NCI-H2107 treated with DMSO at 0.1 percent for 48 hours (cell line): ENCODE measurements around the gene PTPN13.
"Not testable (repeated sequence)": the region's sequence is repeated elsewhere in the genome, so short reads cannot be mapped to it uniquely, and the experiment has no call there.

ENCODE experiments used
- DNase-seq: peaks from one replicate; lab custom pipeline; 2025; ENCODE audit not compliant: unreplicated experiment; lab: John Stamatoyannopoulos, UW

PTPN13 gene

DNA sequence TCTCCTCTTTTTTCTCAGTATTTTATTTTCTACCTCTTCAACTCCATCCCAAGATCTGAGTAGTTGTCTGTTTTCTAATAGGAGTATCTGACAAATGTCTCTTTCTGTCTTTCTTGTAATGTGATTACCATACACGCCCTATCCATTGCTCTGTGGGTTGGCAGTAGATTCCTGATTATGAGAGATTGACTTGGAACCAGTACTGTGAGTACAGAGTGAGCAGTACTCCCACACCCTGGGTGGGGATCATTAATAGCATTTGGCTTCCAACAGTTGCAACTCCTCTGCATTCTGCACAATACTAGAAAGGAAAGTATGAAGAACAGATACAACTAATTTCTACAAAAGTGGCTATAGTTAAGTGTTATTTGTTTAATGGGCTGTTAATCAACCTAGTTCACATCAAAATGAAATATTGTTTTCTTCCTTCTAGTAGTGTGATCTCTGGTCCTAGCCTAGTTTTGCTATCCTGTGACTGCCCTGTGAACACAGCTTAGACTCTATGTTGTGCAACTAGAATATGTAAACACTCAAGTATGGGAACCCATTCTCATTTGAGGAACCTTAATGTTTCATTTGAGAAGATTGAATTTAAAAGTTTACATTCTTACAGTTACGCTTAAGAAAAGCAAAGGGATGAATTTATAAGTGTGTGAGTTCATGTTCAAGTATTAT lies 112.9 kb downstream of the PTPN13 start:
- DNase-seq, result no peak

DNA sequence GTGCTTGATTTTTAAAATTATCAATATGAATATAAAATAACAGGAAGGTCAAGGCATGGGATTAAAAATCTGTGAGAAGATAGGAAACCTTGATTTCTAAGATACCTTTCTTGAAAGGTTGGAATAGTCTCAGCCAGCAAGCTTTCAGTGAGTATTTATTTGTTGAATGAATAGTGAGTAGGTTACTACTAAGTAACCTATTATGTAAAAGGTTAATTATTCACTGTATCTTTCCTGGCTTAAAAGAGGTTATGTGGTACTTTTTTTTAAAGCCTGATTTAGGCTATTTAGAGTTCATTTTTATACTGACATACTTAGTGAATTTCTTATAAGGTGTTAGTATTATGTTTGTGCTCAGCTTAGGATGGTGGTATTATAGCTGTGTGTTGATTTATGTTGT lies 123.5 kb downstream of the PTPN13 start:
- DNase-seq, result no peak

DNA sequence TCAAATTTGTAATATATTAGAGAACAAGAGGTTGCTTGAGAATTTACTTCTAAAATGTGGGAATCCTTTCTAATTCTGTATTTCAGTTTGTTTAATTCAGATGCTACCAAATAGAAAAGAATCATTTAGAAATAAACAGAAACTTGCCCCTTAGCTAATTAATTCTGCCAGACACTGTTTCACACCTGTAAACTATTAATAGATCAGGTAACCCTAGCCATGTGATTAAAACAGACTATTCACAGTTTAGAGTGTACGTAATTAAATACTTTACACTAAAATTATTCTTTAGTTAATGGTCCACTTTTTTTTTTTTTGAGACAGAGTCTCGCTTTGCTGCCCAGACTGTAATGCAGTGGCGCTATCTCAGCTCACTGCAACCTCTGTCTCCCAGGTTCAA lies 124.0 kb downstream of the PTPN13 start:
- DNase-seq, result no peak

DNA sequence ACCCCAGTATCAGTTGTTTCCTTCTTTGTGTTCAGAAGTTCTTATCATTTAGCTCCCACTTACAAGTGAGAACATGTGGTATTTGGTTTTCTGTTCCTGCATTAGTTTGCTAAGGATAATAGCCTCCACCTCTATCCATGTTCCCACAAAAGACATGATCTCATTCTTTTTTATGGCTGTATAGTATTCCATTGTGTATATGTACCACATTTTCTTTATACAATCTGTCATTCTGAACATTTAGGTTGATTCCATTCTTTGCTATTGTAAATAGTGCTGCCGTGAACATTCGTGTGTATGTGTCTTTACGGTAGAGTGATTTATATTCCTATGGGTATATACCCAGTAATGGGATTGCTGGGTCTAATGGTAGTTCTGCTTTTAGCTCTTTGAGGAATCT lies 125.0 kb downstream of the PTPN13 start:
- not testable (repeated sequence) for DNase-seq

DNA sequence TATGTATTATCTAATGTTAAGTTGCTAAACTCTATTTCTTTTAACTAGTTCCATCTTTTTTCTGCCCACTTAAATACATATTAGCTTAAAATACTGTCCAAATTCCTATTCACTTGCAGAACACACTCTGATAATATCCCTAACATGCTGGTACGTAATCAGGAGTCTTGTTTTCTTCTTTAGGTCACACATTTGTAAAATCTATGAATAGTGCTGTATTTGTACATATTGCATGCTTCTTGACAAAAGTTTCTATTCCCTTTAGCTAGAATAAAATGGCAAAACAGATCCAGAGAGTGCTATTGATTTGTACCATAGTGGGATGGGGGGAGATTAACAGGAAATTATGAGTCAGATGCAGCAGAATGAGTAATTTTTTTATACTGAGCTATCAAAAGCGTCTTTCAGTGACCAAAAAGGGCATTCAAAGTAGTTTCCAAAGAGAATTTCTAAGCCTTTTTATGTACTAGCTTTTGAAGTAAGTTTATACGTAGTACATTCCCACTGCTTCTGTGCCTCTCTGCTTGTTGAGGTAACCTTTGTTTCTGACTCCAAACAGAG lies 126.5 kb downstream of the PTPN13 start:
- no peak for DNase-seq

DNA sequence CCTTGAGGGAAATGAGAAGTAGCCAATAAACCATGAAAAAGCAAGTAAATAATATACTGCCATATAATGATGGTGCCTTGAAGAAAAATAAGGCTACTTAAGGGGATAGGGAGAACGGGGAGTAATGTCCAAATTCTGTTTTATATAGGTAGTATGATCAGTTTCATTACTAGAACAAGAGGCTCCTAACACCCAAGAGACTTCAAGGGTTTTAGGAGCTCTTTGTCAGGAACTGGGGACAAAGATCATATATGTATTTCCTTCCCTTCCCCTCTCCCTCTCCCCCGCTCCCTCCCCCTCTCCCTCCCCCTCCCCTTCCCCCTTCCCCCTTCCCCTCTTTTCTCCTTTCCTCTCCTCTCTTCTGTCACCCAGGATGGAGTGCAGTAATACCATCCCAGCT lies 127.3 kb downstream of the PTPN13 start:
- DNase-seq, result no peak

DNA sequence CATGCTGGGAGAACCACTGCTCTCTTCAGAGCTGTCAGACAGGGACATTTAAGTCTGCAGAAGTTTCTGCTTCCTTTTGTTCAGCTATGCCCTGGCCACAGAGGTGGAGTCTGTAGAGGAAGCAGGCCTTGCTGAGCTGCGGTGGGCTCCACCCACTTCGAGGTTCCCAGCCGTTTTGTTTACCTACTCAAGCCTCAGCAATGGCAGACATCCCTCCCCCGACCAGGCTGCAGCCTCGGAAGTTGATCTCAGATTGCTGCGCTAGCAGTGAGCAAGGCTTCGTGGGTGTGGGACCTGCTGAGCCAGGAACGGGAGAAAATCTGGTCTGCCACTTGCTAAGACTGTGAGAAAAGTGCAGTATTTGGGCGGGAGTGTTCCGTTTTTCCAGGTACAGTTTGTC lies 136.2 kb downstream of the PTPN13 start:
- DNase-seq, result no peak

DNA sequence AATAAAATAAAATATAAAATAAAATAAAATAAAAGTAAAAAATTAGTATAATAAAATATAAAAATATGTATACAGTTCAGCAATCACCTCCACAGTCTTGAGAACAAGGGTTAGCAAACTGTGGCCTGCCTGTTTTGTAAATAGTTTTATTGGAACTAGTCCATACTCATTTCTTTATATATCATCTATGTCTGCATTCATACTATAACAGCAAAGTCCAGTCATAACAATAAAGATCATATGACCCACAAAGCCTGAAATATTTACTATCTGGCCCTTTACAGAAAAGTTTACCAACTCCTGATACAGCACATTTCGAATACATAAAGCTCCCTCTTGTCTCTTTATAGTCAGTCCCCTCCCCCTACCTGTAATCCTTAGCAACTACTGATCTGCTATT lies 143.1 kb downstream of the PTPN13 start:
- DNase-seq, result no peak

DNA sequence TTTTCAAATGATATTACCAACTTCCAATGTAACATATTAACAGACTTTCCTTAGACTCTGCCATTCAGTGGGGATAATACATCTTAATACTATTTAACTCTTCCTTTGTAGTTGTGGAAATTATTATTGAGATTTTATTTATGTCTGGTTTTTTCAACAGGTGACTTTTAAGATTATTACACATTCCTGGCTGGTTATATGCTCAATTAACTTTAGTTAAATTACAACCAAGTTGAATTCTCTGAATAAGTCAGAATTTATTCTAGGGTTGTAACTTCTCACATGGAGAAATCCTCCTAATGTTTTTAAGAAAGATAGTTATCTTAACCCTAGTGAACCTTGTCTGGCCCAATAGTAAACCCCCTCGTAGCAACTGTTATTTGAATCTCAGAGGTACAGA lies 147.7 kb downstream of the PTPN13 start:
- DNase-seq, result no peak

DNA sequence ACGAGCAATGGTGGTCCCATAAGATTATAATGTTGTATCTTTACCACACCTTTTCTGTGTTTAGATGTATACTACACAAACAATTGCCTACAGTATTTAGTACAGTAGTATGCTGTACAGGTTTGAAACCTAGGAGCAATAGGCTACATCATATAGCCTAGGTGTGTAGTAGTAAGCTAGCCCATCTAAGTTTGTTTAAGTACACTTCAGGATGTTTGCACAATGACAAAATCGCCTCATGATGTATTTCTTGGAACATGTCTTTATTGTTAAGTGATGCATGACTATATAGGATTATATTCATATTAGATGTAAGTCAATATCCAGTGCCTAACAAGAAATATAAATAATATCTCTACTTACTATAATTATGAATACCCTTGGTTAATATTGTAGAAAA lies 150.5 kb downstream of the PTPN13 start:
- DNase-seq, result no peak

DNA sequence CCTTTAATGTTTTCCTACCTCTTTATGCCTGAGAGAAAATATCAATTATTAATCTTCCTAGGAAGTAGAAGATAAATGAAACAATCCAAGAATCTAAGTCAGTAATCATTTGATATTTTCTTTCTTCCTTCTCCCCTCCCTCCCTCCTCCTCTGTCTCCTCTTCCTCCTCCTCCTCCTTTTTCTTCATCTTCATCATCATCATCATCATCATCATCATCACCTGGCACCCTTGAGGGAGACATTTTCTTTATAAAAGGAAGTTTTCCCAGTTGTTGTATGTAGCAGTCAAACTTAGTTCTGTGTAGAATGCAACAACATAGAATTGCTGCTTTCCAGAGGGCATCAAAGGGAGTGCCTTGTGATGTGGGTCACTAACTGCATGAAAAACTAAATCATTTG lies 155.0 kb downstream of the PTPN13 start:
- DNase-seq, result no peak

DNA sequence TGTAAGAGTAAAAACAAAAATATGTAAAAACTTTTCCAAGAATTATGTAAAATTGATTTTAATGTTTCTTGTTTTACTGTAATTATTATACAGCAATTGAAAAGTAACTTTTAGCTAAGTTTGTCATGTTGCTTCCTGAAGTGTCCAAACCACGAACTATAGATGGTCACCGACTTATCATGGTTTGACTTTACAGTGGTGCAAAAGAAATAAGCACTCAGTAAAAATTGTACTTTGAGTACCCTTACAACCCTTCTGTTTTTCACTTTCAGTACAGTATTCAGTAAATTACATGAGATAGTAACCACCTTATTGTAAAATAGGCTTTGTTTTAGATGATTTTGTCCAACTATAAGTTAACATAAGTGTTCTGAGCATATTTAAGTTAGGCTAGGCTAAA lies 161.3 kb downstream of the PTPN13 start:
- no peak for DNase-seq

DNA sequence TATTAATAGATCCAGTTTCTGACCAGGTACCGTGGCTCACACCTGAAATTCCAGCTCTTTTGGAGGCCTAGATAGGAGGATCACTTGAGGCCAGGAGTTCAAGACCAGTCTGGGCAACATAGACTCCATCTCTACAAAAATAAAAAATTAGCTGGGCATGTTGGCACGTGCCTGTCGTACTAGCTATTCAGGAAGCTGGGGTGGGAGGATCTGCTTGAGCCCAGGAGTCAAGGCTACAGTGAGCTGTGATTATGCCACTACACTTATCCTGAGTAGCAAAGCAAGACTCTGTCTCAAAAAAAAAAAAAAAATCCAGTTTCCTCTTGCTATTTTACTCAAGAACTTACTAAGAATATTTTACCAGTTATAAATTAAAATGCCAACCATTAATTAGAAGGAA lies 163.4 kb downstream of the PTPN13 start:
- no peak for DNase-seq

DNA sequence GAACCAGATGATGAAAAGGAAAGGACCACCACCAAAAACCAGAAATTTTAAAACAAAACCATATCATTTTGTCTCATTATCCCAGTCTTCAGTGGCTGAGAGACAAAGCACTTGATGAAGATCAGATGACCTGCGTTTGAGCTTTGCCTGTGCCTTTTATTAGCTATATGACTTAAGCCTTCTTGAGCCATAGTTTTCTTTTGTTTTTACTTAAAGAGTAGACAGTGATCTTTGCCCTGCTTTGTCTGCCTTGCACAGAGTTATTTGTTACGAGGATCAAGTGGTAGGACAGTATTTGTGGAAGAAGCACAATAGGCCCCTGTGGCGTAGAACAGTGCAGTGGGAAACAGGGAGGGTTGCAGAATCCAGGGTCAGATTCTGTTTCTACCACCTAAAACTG lies 165.2 kb downstream of the PTPN13 start:
- DNase-seq, result no peak

DNA sequence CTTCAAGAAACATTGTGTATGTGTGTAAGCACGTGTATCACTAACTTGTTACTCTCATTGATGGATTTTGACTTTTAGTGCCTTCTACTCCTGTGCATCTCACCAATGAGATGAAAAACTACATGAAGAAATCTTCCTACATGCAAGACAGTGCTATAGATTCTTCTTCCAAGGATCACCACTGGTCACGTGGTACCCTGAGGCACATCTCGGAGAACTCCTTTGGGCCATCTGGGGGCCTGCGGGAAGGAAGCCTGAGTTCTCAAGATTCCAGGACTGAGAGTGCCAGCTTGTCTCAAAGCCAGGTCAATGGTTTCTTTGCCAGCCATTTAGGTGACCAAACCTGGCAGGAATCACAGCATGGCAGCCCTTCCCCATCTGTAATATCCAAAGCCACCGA lies 168.5 kb downstream of the PTPN13 start:
- no peak for DNase-seq

DNA sequence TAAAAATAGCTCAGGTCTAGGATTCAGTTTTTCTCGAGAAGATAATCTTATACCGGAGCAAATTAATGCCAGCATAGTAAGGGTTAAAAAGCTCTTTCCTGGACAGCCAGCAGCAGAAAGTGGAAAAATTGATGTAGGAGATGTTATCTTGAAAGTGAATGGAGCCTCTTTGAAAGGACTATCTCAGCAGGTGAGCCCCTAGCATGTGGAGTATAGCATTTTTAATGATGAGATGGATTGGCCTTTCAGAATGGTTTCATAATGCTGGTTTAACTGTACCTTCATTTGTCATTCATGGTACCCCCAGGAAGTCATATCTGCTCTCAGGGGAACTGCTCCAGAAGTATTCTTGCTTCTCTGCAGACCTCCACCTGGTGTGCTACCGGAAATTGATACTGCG lies 175.7 kb downstream of the PTPN13 start:
- DNase-seq, result peak; percentile 29

DNA sequence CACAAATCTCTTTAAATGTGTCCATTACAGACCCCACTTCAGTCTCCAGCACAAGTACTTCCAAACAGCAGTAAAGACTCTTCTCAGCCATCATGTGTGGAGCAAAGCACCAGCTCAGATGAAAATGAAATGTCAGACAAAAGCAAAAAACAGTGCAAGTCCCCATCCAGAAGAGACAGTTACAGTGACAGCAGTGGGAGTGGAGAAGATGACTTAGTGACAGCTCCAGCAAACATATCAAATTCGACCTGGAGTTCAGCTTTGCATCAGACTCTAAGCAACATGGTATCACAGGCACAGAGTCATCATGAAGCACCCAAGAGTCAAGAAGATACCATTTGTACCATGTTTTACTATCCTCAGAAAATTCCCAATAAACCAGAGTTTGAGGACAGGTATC lies 177.0 kb downstream of the PTPN13 start:
- DNase-seq, result no peak

DNA sequence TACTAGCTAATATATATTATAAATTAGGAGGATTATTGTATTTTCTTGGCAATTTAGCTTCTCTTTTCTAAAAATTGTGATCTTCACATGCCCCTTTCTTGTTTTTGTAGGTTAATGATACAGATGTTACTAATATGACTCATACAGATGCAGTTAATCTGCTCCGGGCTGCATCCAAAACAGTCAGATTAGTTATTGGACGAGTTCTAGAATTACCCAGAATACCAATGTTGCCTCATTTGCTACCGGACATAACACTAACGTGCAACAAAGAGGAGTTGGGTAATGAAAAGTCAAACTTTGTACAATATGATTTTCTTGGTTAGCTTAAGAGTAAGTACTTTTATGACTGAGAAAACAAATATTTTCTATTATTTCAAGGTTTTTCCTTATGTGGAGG lies 180.9 kb downstream of the PTPN13 start:
- DNase-seq, result no peak

DNA sequence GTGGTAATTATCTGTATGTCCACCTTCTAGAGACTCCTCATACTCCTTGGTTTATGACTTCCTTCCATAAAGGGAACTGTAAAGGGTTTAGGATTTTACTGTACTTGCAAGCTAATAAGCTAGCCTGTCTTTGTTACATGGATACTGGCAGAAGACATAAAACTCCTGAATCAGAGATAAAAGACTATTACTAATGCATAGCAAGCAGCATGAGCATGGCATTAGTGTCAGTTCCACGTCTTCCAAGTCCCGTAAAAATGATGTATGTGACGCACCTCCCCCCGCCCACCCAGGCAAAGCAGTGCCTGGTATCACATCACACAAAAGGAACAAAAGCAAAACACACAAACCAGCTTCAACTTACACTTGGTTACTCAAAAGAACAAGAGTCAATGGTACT lies 184.1 kb downstream of the PTPN13 start:
- peak; percentile 20 for DNase-seq

DNA sequence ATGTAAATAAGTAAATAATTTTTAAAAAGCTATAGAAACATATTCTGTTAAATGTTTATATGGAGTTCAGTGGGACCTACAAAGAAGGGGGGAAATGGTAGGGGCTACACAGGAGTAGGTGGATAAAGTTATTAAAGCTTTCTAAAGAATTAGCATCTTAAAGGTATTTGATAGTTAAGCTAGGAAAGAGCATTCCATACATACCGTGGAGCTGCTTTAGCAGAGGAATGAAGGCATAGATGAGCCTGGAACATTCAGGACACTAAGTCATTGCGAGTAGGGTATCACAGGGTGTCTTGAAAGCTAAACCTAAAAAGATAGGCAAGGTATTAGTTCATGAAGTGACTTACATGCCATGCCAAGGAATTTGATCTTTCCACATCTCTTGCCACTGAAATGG lies 194.7 kb downstream of the PTPN13 start:
- DNase-seq, result no peak

DNA sequence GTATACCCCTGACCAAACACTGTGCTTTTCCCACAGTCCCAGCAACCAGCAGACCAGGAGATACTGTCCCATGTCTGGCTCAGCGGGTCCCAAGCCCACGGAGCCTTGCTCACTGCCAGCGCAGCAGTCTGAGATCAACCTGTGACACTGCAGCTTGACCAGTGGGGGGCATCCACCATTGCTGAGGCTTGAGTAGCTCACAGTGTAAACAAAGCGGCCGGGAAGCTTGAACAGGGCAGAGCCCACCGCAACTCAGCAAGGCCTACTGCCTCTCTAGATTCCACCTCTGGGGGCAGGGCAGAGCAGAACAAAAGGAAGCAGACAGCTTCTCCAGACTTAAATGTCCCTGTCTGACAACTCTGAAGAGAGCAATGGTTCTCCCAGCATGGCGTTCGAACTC lies 197.0 kb downstream of the PTPN13 start:
- DNase-seq, result no peak

DNA sequence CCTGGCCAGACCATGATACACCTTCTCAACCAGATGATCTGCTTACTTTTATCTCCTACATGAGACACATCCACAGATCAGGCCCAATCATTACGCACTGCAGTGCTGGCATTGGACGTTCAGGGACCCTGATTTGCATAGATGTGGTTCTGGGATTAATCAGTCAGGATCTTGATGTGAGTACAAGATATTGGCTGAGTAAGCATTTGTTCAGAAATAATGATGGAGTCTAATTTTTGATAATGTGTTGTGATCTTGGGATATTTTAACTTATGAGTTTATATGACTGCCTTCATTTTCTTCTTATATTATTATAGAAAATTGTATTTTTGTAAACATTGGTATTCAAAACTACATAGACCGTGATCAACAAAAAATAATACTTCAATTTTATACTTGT lies 215.7 kb downstream of the PTPN13 start:
- DNase-seq, result no peak

DNA sequence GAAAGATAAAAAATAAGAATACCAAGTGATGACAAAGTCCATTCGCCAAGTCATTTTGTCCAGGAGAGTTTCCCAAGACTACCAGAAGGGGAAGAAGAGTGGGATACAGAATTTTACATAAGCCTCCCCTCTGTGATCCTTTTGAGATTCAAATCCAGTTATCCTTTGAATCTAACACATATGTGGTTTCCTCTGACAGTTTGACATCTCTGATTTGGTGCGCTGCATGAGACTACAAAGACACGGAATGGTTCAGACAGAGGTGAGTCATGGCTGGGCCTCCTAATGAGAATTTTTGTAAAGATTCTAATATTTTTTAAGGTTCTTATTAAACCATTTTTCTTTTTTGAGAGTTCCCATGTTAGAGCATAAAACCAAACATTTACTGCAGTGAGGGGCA lies 216.7 kb downstream of the PTPN13 start:
- no peak for DNase-seq
